Measurements from ENCODE around the gene NTHL1.

Gene NTHL1

DNA sequence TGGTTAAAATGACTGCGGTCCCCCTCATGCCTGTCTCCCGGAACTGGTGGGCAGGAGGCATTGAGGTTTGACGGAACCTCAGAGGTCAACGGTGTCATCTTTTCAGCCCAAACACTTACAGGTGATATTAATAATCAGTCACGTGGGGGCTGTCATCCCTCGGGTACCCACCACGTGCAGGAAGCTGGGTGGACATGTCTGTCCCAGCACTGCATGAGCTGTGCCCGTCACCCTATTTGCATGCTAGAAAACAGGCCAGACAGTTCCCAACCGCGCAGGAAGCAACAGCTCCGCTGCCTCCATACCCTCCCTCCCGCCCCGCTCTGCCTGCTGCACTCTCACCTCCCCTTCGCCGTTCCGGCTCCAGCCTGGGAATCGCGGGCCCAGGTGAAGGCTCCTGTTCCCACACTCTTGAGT lies 56.5 kb downstream of the NTHL1 start:
- DNase-seq, result no peak

DNA sequence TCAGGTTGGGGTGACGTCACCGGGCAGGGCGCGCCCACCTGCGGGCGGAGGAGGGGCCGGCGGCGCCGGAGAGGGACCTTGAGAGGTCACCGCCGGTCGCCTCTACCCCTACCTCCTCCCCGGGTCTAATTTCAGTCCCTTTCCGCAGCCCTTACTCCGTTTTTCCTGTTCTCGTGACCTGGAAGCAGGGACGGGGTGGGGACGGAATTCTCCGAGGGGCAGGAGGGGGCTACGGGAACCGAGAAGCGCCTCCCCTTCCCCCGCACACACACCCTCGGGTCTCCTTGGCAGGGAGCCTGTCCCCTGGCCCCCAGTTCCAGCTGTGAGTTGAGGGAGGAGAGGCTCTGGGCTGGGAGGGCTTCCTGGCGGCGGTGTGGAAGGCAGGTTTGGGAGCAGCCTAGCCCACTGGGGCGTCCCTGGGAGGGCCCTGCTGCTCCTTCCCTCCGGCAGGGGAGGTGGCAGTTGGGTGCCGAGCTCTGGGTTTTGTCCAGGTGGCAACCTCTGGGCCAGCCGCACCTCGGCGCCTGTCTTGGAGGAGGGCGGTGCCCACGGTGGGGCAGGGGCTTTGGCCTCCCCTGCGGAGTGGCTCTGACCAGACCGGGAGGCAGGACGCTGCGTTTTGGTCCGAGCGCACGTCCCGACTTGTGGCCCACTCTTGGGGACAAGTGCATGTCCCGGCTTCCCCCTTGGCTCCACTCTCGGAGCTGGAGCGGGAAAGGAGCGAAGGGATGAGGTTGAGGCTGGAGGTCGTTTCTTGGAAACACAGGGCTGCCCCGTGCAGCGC lies 57.1 kb downstream of the NTHL1 start:
- no peak for DNase-seq

DNA sequence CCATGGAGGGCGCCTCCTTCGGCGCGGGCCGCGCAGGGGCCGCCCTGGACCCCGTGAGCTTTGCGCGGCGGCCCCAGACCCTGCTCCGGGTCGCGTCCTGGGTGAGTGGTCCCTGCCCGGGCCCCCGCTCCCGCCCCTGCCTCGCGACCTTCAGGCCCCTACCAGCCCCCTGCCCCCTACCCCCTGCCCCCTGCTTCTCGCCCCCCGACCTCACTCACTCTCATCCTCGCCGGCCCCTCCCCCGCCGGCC lies 57.6 kb downstream of the NTHL1 start:
- DNase-seq, result no peak

All from activated CD4-positive, alpha-beta T cell treated with anti-CD3 and anti-CD28 coated beads for 48 hours (primary cell).